Measurements from ENCODE around the gene GLYR1. TPM values are rescaled to one million over a fixed set of nuclear protein-coding genes. Genes with fewer than 3 reads are reported as not detected.

GLYR1 gene
- total RNA-seq, 1 donor from 2014 or later = 51.6 TPM

- no peak for DNase-seq (ENCODE audit: extremely low spot score in 2 of 2)
- no peaks in the 10 kb centered on the region for H3K27me3 ChIP-seq
- TF ChIP-seq POLR2A (IDR thresholded peaks at IDR 0.05) (no peak), CTCF (IDR thresholded peaks at IDR 0.05) (no peak), POLR2AphosphoS5 (IDR thresholded peaks at IDR 0.05; ENCODE audit: insufficient read depth in 1 of 2, low read depth in 1 of 2) (no peak)
- no peak overlapping the region for H3K4me3 ChIP-seq
- no peaks in the 10 kb centered on the region for H3K9me3 ChIP-seq
- H3K36me3 ChIP-seq = peaks cover 0 to 11% of the 10 kb centered on the region in 2 donors
- intact Hi-C loops (cut with DNase I) = no loop called here
- peaks cover 30% of the 10 kb centered on the region for H3K4me1 ChIP-seq
- no peak overlapping the region for H3K27ac ChIP-seq
Measured at GRCh38 chr16:4799171-4799855, 47.8 kb downstream of the GLYR1 start.

GRCh38 chr16:4798456-4798855 is 48.6 kb downstream of the GLYR1 start:
- Histone ChIP-seq H3K9me3 (no peaks in the 10 kb centered on the region), H3K27ac (no peak overlapping the region), H3K27me3 (no peaks in the 10 kb centered on the region), H3K4me3 (no peak overlapping the region), H3K36me3 (peaks cover 0 to 9% of the 10 kb centered on the region in 2 donors), H3K4me1 (peaks cover 27% of the 10 kb centered on the region)
- no peak for TF ChIP-seq CTCF (IDR thresholded peaks at IDR 0.05)
- TF ChIP-seq POLR2AphosphoS5 (IDR thresholded peaks at IDR 0.05; ENCODE audit: insufficient read depth in 1 of 2, low read depth in 1 of 2) = no peak
- TF ChIP-seq POLR2A (IDR thresholded peaks at IDR 0.05) = no peak
- no peak for DNase-seq (ENCODE audit: extremely low spot score in 2 of 2)
- intact Hi-C loops (cut with DNase I) = no loop called here

GRCh38 chr16:4797805-4798252 is 49.3 kb downstream of the GLYR1 start:
- intact Hi-C loops (cut with DNase I) = no loop called here
- H3K4me1 ChIP-seq = peaks cover 22% of the 10 kb centered on the region
- no peak overlapping the region for H3K27ac ChIP-seq
- H3K4me3 ChIP-seq = no peak overlapping the region
- no peaks in the 10 kb centered on the region for H3K27me3 ChIP-seq
- peaks cover 0 to 9% of the 10 kb centered on the region in 2 donors for H3K36me3 ChIP-seq
- no peak for TF ChIP-seq CTCF (IDR thresholded peaks at IDR 0.05)
- TF ChIP-seq POLR2A (IDR thresholded peaks at IDR 0.05) = no peak
- TF ChIP-seq POLR2AphosphoS5 (IDR thresholded peaks at IDR 0.05; ENCODE audit: insufficient read depth in 1 of 2, low read depth in 1 of 2) = no peak
- H3K9me3 ChIP-seq = no peaks in the 10 kb centered on the region
- DNase-seq (ENCODE audit: extremely low spot score in 2 of 2) = no peak

DNA sequence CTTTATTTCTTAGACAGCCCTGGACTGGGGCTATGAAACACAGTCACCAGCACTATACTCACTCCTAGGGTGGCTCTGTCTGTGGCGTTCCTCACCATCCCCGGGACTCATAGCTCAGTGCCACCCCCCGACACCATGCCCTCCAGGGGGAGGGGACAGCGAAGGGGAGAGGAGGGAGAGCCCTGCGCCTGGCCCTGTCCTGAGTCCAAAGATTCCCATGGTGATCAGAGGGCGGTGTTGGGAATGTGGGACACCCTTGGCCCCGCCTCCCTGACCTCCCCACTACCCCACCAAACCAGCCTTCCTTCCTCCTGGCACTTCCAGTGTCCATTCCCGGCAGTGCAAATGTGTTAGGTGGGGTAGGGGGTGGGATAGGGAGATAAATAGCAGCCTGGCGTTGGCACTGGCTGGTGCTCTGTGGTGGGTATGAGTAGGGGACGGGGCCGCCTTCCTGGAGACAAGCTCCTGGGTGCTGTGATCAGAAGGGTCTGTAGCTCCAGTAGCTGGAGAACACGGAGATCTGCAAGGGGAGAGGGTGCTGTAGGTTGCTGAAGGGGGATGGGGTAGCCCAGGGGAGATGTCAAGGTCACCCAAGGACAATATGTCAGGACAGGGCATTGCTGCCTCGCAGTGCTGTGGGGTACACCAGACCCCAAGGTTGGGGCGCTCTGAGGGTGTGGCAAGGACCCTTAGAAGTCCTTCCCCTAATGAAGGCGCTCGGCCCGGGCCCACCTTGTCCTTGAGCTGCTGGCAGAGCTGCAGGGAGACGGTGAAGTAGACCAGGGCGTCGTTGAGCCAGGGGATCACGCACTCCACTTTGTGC is 49.9 kb downstream of the GLYR1 start:
- H3K36me3 ChIP-seq = peaks cover 0 to 9% of the 10 kb centered on the region in 2 donors
- intact Hi-C loops (cut with DNase I) = no loop called here

More for the DNA sequence above, 49.9 kb downstream of the GLYR1 start:
- TF ChIP-seq POLR2A (IDR thresholded peaks at IDR 0.05) = no peak
- TF ChIP-seq POLR2AphosphoS5 (IDR thresholded peaks at IDR 0.05; ENCODE audit: insufficient read depth in 1 of 2, low read depth in 1 of 2) = no peak
- no peak for TF ChIP-seq CTCF (IDR thresholded peaks at IDR 0.05)
- no peak for DNase-seq (ENCODE audit: extremely low spot score in 2 of 2)
- Histone ChIP-seq H3K27me3 (no peaks in the 10 kb centered on the region), H3K4me1 (peaks cover 22% of the 10 kb centered on the region), H3K4me3 (no peak overlapping the region), H3K27ac (no peak overlapping the region), H3K9me3 (no peaks in the 10 kb centered on the region)

Data from vagina (tissue), 2 donors.